Activated CD8-positive, alpha-beta memory T cell treated with anti-CD3 and anti-CD28 coated beads for 36 hours (primary cell): Measurements from ENCODE around the gene SPOUT1. TPM values are rescaled to one million over a fixed set of nuclear protein-coding genes. Genes with fewer than 3 reads are reported as not detected.
"Not testable (repeated sequence)": the region's sequence is repeated elsewhere in the genome, so short reads cannot be mapped to it uniquely, and the experiment has no call there.

Source experiments
- CTCF ChIA-PET: fragments of 350-600 bp; sonication (Branson Sonifier 250); formaldehyde crosslinking; loops from one replicate; lab custom pipeline; 2021; ENCODE audit warnings: antibody characterized with exemption; lab: Charles Lee
- POLR2A ChIA-PET: fragments of 350-600 bp; sonication (Branson Sonifier 250); formaldehyde crosslinking; loops from one replicate; lab custom pipeline; 2021; ENCODE audit warnings: antibody characterized with exemption; lab: Charles Lee
- total RNA-seq, 2 experiments: library from RNA; stranded (reverse); gene quantifications; one replicate each; pipeline ENCODE4 v1.2.3, GENCODE V29; 2021

The SPOUT1 gene
- total RNA-seq, 2 experiments from 2014 or later = 130 to 138 TPM

DNA sequence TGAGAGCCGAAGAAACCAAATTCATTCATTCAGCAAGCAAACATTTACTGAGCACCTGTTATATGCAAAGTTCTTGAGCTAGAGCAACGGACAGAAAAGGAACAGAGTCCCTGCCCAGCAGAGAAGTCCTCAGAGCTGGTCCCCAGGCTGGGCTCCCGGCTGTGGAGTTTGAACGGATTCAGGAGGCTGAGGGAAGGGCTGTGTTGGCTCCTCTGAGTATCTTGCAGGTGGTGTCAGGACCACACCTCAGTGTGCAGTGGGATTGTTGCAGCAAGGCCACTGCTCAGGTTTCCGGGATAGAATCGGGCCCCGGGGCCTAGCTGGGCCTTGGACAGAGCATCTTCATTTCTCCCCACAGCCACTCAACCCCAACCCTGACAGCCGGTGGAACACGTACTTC is 37.5 kb downstream of the SPOUT1 start:
- CTCF ChIA-PET = no interaction called here
- POLR2A ChIA-PET = interaction anchor here (1.2 kb wide), 1 partner anchor 19 kb away, joined by 3 read pairs; no protein-coding TSS in a partner anchor

DNA sequence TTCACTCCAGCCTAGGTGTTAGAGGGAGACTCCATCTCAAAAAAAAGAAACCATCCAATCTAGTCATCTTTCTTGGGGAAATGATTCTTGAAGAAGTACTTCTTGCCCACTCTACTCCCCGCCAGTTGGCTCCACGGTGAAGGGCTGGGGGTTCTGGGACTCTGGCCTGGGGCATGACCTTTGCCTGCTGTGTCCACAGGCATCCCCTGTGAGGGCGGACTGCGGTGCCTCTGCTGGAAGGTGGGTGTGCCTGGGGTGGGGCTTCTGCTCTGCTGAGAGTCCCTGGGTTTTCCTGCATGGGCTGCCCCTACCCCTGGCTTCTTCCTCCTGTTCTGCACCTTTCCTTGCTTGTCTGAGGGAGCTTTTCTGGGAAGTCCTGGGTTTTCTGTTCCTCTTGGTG is 39.1 kb downstream of the SPOUT1 start:
- ChIA-PET CTCF (no interaction called here), POLR2A (no interaction called here)

DNA sequence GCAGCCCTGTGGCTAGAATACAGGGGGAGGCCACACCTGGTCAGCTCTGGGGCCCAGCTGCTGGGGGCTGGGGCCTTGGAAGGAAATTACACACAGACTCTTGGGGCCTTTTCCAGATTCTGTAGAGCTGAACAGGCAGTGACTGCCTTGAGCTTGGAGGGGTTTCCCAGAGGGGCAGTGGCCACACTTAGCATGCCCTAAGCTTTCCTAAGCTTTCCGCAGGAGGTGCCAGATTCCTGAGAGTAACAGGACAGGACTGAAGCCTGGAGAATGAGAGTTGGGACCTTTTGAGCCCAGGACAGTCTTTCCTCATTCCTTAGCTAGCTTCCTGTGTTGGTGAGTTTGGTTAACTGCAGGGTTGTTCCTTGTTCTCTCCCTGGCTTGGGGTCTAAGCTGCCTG is 41.1 kb downstream of the SPOUT1 start:
- ChIA-PET CTCF (interaction anchor here (0.7 to 1.5 kb wide), 3 partner anchors 13 to 140 kb away, joined by 3 to 6 read pairs (median 4); partner anchors contain the start of gene PKN3), POLR2A (interaction anchor here (0.6 to 0.7 kb wide), 2 partner anchors 19 to 369 kb away, joined by 3 read pairs; no protein-coding TSS in a partner anchor)

DNA sequence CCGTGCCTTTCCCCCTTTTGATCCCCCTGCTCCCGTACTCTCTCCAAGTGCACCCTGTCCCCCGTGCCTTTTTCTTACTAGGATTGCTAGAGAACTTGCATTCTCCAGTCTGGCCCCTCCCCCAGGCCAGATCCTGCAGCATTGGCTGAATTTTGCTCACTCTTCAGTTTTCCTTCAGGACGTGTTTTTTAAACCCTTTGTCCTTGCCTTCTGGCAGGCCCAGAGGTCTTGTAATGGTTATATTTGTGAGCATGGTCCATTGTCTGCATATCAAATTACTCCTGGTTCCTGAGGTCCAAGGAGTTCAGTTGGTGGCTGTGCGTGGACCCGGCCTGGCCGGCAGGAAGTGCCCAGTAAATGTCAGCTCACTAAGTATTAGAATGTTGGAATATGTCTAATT is 41.9 kb downstream of the SPOUT1 start:
- ChIA-PET CTCF (interaction anchor here (1.5 kb wide), 1 partner anchor 12 kb away, joined by 3 read pairs; no protein-coding TSS in a partner anchor), POLR2A (no interaction called here)

DNA sequence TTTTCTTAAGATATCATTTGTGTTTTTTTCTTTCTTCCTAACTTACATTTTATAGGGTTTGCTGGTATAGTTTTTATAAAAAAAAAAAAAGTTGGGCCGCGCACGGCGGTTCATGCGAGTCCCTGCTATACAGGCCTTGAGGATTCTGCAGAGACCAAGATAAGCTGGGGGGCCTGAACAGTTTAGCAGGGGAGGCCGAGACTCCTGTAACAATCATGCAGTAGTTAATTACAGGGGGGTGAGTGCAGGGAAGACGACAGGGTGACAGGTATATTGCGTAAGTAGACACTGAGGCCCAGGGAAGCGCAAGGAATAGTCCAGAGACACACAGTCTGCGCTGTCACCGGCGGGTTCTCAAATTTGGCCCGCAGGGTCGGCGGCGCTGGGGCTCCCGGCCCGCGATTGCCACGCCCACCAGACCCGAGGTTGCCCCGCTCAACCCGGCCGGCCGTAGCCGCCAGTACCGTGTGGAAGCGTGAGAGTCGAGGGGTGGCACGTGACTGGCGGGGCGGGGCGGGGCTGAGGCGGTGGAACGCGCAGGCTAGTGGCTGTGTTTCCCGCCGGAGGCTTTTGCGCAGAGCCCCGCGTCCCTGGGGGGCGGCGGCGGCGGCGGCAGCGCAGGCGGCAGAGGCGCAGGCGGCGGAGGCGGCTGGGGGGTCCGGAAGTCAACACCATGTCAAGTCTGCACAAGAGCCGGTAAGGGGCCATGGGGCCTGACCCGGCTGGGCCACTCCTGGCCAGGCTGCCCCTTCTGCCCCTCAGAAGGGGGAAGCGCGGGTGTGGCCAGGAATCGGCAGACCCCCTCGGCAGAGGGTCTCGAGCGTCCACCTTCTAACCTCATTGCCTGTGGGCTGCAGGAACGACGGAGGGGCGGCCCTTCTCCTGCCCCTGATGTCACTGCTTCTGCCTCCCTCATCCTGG is 42.7 kb downstream of the SPOUT1 start, which contains the start of gene TBC1D13:
Gene TBC1D13, plus strand, starts transcription at position 573 of the 921 bp plus-strand sequence. Its CDS starts 101 bp downstream, at position 674.
- ChIA-PET CTCF (interaction anchor here (0.6 to 0.9 kb wide), 3 partner anchors 16 to 149 kb away, joined by 3 read pairs; no protein-coding TSS in a partner anchor), POLR2A (interaction anchor here (1.0 kb wide), 1 partner anchor 16 kb away, joined by 3 read pairs; no protein-coding TSS in a partner anchor)

DNA sequence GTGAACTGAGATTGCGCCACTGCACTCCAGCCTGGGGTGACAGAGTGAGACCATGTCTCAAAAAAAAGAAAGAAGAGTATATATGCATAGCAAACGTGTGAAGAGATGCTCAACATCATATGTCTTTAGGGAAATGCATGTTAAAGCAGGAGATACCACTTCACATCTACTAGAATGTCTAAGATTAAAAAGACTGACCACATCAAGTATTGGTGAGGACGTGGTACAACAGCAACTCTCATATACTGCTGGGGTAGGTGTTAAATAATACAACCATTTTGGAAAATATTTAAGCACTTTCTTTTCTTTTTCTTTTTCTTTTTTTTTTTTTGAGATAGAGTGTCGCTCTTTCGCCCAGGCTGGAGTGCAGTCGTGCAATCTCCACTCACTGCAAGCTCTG is 44.2 kb downstream of the SPOUT1 start:
- ChIA-PET CTCF (interaction anchor here (0.6 to 0.7 kb wide), 2 partner anchors 17 to 151 kb away, joined by 3 read pairs; no protein-coding TSS in a partner anchor), POLR2A (interaction anchor here (0.6 kb wide), 1 partner anchor 8 kb away, joined by 3 read pairs; no protein-coding TSS in a partner anchor)

DNA sequence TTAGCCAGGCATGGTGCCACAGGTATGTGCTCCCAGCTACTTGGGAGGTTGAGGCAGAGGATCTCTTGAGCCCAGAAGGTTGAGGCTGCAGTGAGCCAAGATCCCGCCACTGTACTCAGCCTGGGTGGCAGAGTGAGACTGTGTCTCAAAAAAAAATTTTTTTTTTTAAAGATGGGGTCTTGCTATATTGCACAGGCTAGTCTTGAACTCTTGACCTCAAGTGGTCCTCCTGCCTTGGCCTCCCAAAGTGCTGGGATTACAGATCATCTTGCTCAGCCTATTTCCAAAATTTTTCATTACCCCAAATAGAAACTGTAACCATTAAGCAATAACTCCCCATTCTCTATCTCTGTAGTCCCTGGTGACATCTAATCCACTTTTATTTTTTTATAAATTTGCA is 46.9 kb downstream of the SPOUT1 start:
- ChIA-PET CTCF (interaction anchor here (1.0 kb wide), 1 partner anchor 344 kb away, joined by 3 read pairs; no protein-coding TSS in a partner anchor), POLR2A (no interaction called here)

DNA sequence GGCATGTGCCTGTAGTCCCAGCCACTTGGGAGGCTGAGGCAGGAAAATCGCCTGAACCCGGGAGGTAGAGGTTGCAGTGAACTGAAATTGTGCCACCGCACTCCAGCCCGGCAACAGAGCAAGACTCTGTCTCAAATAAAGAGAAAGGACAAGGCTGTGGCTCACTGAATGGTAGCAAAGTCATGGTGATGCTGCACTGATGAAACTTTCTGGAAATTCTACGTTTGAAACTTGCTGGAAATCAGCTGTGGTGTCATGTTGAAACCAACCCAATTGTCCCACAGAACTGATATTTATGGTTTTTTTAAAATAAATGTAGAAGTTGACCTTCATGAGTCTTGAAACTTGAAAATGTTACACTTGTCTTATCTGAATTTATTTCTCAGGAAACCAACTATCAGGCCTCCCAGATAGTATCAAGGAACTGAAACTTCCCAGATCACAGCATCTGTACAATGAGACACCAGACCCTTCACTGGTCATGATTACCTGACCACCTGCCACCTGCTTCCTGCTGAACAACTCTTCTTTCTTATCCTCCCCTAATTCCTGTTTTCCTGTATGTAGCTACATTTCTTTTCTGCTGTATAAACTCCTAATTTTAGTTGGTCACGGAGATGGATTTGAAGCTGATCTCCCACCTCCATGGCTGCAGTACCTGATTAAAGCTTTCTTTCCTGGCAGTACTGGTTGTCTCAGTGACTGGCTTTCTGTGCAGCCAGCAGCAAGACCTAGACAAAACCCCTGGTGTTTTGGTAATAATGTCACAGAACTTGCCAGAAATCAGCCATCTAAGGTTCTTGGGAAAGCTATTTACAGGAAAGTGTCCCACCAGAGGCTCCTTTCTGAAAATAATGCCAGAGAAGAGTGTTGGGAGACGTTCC is 48.2 kb downstream of the SPOUT1 start:
- POLR2A ChIA-PET = no interaction called here
- CTCF ChIA-PET = interaction anchor here (0.6 kb wide), 2 partner anchors 176 to 332 kb away, joined by 3 read pairs; no protein-coding TSS in a partner anchor

DNA sequence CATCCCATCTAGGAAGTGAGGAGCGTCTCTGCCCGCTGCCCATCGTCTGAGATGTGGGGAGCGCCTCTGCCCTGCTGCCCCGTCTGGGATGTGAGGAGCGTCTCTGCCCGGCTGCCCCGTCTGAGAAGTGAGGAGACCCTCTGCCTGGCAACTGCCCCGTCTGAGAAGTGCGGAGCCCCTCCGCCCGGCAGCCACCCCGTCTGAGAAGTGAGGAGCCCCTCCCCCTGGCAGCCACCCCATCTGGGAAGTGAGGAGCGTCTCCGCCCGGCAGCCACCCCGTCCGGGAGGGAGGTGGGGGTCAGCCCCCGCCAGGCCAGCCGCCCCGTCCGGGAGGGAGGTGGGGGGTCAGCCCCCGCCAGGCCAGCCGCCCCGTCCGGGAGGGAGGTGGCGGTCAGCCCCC is 49.5 kb downstream of the SPOUT1 start:
- CTCF ChIA-PET = not testable (repeated sequence)

DNA sequence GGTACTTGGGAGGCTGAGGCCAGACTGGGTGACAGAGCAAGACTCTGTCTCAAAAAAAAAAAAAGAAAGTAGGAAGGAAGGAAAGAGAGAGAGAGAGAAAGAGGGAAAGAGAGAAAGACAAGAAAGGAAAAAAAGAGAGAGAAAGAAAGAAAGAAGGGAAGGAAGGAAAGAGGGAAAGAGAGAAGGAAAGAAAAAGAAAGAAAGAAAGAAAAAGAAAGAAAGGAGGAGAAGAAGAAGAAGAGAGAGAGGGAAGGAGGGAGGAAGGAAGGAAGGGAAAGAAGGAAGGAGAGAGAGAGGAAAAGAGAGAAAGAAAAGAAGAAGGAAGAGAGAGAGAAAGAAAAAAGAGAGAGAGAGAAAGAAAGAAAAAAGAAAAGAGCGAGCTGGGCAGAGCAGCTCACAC is 54.8 kb downstream of the SPOUT1 start:
- CTCF ChIA-PET = no interaction called here
- POLR2A ChIA-PET = no interaction called here

More for the DNA sequence above, 49.5 kb downstream of the SPOUT1 start:
- POLR2A ChIA-PET = not testable (repeated sequence)

DNA sequence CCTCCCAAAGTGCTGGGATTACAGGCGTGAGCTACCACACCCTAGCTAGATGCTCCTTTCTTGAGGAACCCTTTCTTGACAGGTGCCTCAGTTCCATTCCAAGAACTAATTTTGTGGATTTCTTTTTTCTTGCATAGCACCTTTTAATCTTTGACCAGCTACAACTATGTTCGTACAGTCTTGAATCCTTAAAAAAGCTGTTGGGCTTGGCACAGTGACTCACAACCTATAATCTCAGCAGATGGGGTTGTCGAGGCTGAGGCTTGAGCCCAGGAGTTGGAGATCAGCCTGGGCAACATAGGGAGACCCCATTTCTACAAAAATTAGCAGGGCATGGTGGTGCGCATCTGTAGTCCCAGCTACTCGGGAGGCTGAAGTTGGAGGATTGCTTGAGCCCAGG is 56.5 kb downstream of the SPOUT1 start:
- CTCF ChIA-PET = no interaction called here

DNA sequence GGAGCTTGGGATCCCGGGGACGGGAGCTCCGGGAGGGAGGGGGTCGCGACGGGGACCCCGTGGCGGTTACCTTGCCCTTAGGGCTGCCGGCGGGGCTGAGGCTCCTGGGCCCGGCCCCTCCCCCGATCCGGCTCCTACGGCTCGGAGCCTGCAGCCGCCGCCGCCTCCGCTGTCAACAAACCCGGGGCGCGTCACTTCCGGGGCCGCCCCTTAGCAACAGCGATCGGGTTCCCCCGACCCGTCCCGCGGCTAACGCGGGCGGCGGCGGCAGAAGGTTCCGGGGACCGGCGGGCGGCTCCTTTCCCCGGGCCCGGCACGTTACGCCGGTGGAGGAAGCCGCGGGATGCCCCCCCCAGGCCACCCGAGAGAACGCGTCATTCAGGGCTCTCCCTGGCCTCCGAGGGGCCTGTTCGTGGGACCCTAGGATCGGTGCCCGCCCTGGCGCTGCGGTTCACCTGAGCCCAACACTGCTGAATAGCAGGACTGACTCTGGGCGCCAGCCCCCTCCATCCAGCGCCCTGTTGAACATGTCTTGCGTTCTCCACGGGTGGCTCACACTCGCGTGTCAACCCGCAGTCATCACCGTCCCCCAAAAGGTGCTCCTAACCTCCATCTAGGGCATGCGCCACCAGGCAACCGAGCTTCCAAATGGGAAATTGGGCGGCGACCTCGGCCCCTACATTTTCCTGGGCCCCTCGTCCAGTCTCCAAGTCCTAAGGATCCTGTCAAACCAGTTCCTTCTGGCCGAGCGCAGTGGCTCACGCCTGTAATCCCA is 57.7 kb downstream of the SPOUT1 start, which contains the start of gene ZER1:
Gene ZER1, minus strand, starts transcription at position 183 of the 775 bp plus-strand sequence. CDS start 16,362 bp downstream, outside the sequence.
- POLR2A ChIA-PET = interaction anchor here (0.5 to 1.1 kb wide), 4 partner anchors 15 to 64 kb away, joined by 3 to 4 read pairs (median 3); partner anchors contain the start of gene TBC1D13
- CTCF ChIA-PET = interaction anchor here (1.2 to 1.3 kb wide), 2 partner anchors 75 to 110 kb away, joined by 3 read pairs; partner anchors contain the start of genes KYAT1 and LRRC8A

More for the DNA sequence above, 56.5 kb downstream of the SPOUT1 start:
- POLR2A ChIA-PET = interaction anchor here (0.6 to 1.1 kb wide), 3 partner anchors 19 to 1547 kb away, joined by 3 to 4 read pairs (median 3); no protein-coding TSS in a partner anchor

DNA sequence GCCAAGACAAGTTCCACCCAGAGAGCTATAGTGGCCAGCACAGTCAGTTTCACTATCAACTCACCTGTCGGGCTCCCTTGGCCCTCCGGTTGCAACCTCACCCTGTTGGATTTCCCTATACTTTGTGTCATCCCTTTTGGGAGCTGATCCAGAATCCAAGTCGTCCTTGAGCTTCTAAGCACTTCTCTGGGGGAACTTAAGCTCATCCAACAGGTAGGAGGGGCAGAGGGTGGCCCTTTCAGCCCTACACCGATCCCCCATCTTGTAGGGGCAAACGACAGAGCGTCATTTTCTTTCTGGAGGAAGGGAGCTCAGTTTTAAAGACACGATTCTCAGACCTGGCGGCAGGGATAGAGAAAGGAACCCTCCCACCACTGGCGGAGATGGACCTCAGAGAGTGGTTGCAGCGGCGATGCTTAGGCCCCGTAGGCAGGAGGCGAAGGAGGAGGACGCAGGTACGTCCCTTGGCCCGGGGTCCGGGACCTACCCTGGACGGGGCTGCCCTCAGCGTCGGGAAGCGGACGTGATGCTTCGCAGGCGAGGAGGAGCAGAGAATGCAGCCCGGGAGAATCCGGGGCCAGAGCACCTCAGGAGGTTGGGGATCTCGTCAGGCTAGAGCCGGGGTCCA is 58.4 kb downstream of the SPOUT1 start:
- POLR2A ChIA-PET = interaction anchor here (0.7 to 1.0 kb wide), 2 partner anchors 15 to 219 kb away, joined by 3 to 4 read pairs; partner anchors contain the start of genes SPTAN1 and TBC1D13
- CTCF ChIA-PET = interaction anchor here (0.8 to 1.3 kb wide), 3 partner anchors 47 to 111 kb away, joined by 3 read pairs; partner anchors contain the start of genes ENDOG, KYAT1 and LRRC8A

DNA sequence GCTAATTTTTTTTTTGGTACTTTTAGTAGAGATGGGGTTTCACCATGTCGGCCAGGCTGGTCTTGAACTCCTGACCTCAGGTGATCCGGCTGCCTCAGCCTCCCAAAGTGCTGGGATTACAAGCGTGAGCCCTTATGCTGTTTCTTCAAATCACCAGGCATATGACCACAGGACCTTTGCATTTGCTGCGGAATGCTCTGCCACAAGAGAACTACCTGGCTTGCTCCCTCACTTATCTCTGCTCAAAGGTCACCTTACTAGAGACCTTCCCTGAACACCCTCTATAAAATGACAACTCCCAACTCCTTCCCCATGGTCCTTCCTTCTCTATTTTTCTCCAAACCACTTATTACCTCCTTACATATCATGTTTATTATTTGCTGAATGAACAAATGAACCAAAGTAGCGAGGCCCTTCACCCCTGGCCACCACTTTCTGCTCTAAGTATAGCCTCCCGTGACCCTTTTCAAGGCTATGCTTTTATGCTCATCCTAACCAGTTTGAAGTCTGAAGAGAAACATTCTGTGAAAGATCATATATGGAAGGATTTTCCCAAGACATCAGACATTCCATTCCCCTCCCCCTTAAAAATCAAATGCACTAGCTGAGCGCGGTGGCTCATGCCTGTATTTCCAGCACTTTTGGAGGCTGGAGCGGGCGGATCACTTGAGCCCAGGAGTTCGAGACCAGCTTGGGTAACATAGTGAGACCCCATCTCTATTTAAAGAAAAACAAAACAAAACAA is 59.1 kb downstream of the SPOUT1 start:
- ChIA-PET POLR2A (interaction anchor here (0.7 to 1.0 kb wide), 2 partner anchors 16 to 218 kb away, joined by 3 to 4 read pairs; partner anchors contain the start of genes SPTAN1 and TBC1D13), CTCF (interaction anchor here (0.8 to 1.3 kb wide), 3 partner anchors 47 to 112 kb away, joined by 3 read pairs; partner anchors contain the start of genes ENDOG, KYAT1 and LRRC8A)
